ENCODE data around the gene PRRT3. TPM values are rescaled to one million over a fixed set of nuclear protein-coding genes. Genes with fewer than 3 reads are reported as not detected.

PRRT3 gene
- polyA plus RNA-seq, 1 of the 3 experiments (the other 2 are of a cell fraction), result 5.5 TPM

DNA sequence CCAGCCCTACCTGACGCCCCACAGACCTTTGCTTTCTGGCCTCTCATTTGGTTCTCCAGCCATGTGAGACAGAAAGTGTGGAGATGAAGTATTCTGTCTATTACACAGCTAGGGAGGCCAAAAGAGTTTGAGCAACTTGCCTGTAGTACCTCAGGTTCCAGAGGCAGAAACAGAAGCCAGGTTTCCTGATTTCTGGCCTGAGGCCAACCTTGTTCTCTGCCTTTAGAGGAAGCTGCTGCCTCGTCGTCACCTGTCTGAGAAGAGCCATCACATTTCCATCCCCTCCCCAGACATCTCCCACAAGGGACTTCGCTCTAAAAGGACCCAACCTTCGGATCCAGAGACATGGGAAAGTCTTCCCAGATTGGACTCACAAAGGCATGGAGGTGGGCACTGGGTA, 45.7 kb downstream of the PRRT3 start:
- no peaks in the 10 kb centered on the region for H3K79me2 ChIP-seq (ENCODE audit: insufficient read depth)
- ChIA-PET CTCF (no interaction called here), POLR2A (interaction anchor here (0.6 kb wide), 1 partner anchor 41 kb away, joined by 4 read pairs; no protein-coding TSS in a partner anchor)
- TF ChIP-seq FOXM1 (IDR thresholded peaks at IDR 0.05; ENCODE audit: low read depth) (no peak), FOXJ3 (CRISPR knock-in tag; IDR thresholded peaks at IDR 0.05) (no peak), RFX5 (IDR thresholded peaks at IDR 0.05; ENCODE audit: low read length) (no peak), RAD21 (IDR thresholded peaks at IDR 0.05; ENCODE audit: low read length) (no peak), EZH2phosphoT487 (IDR thresholded peaks at IDR 0.05; ENCODE audit: borderline replicate concordance, low read depth) (no peak), RXRA (IDR thresholded peaks at IDR 0.05; ENCODE audit: borderline replicate concordance, low read depth) (no peak), GATA2 (CRISPR knock-in tag; IDR thresholded peaks at IDR 0.05) (no peak), TEAD4 (IDR thresholded peaks at IDR 0.05; ENCODE audit: borderline replicate concordance, insufficient read depth) (no peak), EP300 (IDR thresholded peaks at IDR 0.05; ENCODE audit: borderline replicate concordance in 1 of 2, low read depth in 1 of 2, low read length in 1 of 2) (no peak), MXI1 (IDR thresholded peaks at IDR 0.05; ENCODE audit: low read depth, low read length) (no peak), GABPA (IDR thresholded peaks at IDR 0.05; ENCODE audit: low read depth) (no peak), RCOR1 (IDR thresholded peaks at IDR 0.05; ENCODE audit: low read length) (no peak)
- TF ChIP-seq, protein P1, sequence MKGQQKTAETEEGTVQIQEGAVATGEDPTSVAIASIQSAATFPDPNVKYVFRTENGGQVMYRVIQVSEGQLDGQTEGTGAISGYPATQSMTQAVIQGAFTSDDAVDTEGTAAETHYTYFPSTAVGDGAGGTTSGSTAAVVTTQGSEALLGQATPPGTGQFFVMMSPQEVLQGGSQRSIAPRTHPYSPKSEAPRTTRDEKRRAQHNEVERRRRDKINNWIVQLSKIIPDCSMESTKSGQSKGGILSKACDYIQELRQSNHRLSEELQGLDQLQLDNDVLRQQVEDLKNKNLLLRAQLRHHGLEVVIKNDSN (IDR thresholded peaks at IDR 0.05; ENCODE audit: borderline replicate concordance, low read depth), result no peak
- TF ChIP-seq, protein P2, sequence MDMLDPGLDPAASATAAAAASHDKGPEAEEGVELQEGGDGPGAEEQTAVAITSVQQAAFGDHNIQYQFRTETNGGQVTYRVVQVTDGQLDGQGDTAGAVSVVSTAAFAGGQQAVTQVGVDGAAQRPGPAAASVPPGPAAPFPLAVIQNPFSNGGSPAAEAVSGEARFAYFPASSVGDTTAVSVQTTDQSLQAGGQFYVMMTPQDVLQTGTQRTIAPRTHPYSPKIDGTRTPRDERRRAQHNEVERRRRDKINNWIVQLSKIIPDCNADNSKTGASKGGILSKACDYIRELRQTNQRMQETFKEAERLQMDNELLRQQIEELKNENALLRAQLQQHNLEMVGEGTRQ (IDR thresholded peaks at IDR 0.05; ENCODE audit: borderline replicate concordance, low read depth, low read length), result no peak
- TF ChIP-seq, protein P3, sequence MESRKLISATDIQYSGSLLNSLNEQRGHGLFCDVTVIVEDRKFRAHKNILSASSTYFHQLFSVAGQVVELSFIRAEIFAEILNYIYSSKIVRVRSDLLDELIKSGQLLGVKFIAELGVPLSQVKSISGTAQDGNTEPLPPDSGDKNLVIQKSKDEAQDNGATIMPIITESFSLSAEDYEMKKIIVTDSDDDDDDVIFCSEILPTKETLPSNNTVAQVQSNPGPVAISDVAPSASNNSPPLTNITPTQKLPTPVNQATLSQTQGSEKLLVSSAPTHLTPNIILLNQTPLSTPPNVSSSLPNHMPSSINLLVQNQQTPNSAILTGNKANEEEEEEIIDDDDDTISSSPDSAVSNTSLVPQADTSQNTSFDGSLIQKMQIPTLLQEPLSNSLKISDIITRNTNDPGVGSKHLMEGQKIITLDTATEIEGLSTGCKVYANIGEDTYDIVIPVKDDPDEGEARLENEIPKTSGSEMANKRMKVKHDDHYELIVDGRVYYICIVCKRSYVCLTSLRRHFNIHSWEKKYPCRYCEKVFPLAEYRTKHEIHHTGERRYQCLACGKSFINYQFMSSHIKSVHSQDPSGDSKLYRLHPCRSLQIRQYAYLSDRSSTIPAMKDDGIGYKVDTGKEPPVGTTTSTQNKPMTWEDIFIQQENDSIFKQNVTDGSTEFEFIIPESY (IDR thresholded peaks at IDR 0.05; ENCODE audit: borderline replicate concordance, low read depth), result no peak
- TF ChIP-seq, protein P4, sequence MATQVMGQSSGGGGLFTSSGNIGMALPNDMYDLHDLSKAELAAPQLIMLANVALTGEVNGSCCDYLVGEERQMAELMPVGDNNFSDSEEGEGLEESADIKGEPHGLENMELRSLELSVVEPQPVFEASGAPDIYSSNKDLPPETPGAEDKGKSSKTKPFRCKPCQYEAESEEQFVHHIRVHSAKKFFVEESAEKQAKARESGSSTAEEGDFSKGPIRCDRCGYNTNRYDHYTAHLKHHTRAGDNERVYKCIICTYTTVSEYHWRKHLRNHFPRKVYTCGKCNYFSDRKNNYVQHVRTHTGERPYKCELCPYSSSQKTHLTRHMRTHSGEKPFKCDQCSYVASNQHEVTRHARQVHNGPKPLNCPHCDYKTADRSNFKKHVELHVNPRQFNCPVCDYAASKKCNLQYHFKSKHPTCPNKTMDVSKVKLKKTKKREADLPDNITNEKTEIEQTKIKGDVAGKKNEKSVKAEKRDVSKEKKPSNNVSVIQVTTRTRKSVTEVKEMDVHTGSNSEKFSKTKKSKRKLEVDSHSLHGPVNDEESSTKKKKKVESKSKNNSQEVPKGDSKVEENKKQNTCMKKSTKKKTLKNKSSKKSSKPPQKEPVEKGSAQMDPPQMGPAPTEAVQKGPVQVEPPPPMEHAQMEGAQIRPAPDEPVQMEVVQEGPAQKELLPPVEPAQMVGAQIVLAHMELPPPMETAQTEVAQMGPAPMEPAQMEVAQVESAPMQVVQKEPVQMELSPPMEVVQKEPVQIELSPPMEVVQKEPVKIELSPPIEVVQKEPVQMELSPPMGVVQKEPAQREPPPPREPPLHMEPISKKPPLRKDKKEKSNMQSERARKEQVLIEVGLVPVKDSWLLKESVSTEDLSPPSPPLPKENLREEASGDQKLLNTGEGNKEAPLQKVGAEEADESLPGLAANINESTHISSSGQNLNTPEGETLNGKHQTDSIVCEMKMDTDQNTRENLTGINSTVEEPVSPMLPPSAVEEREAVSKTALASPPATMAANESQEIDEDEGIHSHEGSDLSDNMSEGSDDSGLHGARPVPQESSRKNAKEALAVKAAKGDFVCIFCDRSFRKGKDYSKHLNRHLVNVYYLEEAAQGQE (IDR thresholded peaks at IDR 0.05; ENCODE audit: low read depth, low read length), result no peak
- H3K9me3 ChIP-seq, result no peaks in the 10 kb centered on the region
- no peaks in the 10 kb centered on the region for H3K36me3 ChIP-seq (replicated peaks in 1 of 2; ENCODE audit: control insufficient read depth in 1 of 2, insufficient read depth in 2 of 2, low read length in 1 of 2)
- no peaks in the 10 kb centered on the region for H4K20me1 ChIP-seq (ENCODE audit: insufficient read depth)
- DNase-seq, result no peak
- peaks cover 3% of the 10 kb centered on the region for H3F3A ChIP-seq (replicated peaks; ENCODE audit: insufficient read depth)
- H3K27me3 ChIP-seq (ENCODE audit: insufficient read depth), result no peaks in the 10 kb centered on the region
- H3K27ac ChIP-seq (ENCODE audit: low read depth in 2 of 2, low read length in 1 of 2), result no peak overlapping the region
- no peak overlapping the region for H3K4me2 ChIP-seq
- no peaks in the 10 kb centered on the region for H3K9me2 ChIP-seq
- no peak overlapping the region for H2AFZ ChIP-seq (ENCODE audit: low read depth)
- peaks cover 0 to 12% of the 10 kb centered on the region in 2 experiments; a peak in 2 of 4 replicates for H3K4me1 ChIP-seq (ENCODE audit: control insufficient read depth in 1 of 2, insufficient read depth in 2 of 2, low read depth in 1 of 2, low read length in 1 of 2)
- WGBS (ENCODE audit: low lambda C conversion rate), result 94% methylated on average over 5 of the region's 5 CpGs
- H3K4me3 ChIP-seq (ENCODE audit: low read depth in 2 of 2, low read length in 1 of 2), result no peak overlapping the region
- H3K9ac ChIP-seq, result no peak overlapping the region

Data from SK-N-SH (cell line).